H1 (cell line): ENCODE results near the gene DGKZ. TPM values are rescaled to one million over a fixed set of nuclear protein-coding genes. Genes with fewer than 3 reads are reported as not detected.
A peak's percentile ranks its signal among the peaks of the same experiment; 100 is the strongest.

Experiments used
- CTCF ChIA-PET: fragments of 300-600 bp; sonication (Branson Sonifier 250); formaldehyde crosslinking; loops from one replicate; lab custom pipeline; 2021; ENCODE audit not compliant: partially characterized antibody; lab: Charles Lee
- POLR2A ChIA-PET: fragments of 300-600 bp; sonication (Branson Sonifier 250); formaldehyde crosslinking; loops from one replicate; lab custom pipeline; 2021; ENCODE audit warnings: inconsistent platforms; ENCODE audit not compliant: partially characterized antibody; lab: Charles Lee
- DNase-seq, 2 experiments: peaks; one replicate each; pipeline versions ENCODE4 v3.0.0 to v3.0.0-alpha.2; 2010 to 2022; ENCODE audit warnings: low spot score in 2 of 2, low read depth in 1 of 2, mixed read lengths in 1 of 2
- FAIRE-seq: peaks from 2 replicates; lab custom pipeline; 2011; peaks lifted over from hg19 to GRCh38; lab: Jason Lieb, UNC
- H2AFZ ChIP-seq: 2 replicates; pipeline ENCODE4 v1.8.1; 2012; ENCODE audit warnings: low read length, inconsistent platforms
- H2AK5ac ChIP-seq: 2 replicates; pipeline ENCODE4 v1.6.1; 2013; ENCODE audit warnings: low read depth, low read length
- H2BK120ac ChIP-seq: replicated peaks from 2 replicates; pipeline ENCODE3; 2013; ENCODE audit warnings: low read depth, low read length, inconsistent platforms
- H2BK12ac ChIP-seq: 2 replicates; pipeline ENCODE4 v1.6.1; 2013; ENCODE audit warnings: low read depth, low read length
- H2BK15ac ChIP-seq: 2 replicates; pipeline ENCODE4 v1.6.1; 2013; ENCODE audit warnings: low read length
- H2BK20ac ChIP-seq: 2 replicates; pipeline ENCODE4 v1.6.1; 2013; ENCODE audit warnings: low read length
- H2BK5ac ChIP-seq: 2 replicates; pipeline ENCODE4 v1.6.1; 2013; ENCODE audit warnings: low read depth, low read length
- H3K14ac ChIP-seq: 2 replicates; pipeline ENCODE4 v1.6.1; 2013; ENCODE audit warnings: inconsistent platforms; ENCODE audit not compliant: insufficient read length
- H3K18ac ChIP-seq: 2 replicates; pipeline ENCODE4 v1.6.1; 2013; ENCODE audit warnings: low read length; ENCODE audit errors: extremely low read depth
- H3K23ac ChIP-seq: 2 replicates; pipeline ENCODE4 v1.6.1; 2013; ENCODE audit warnings: inconsistent platforms; ENCODE audit not compliant: insufficient read length
- H3K23me2 ChIP-seq: 2 replicates; pipeline ENCODE4 v1.6.1; 2013; ENCODE audit warnings: low read depth, low read length
- H3K27ac ChIP-seq: 2 replicates; pipeline ENCODE4 v1.6.1; 2011; ENCODE audit warnings: low read depth, low read length, inconsistent platforms
- H3K27me3 ChIP-seq, 4 experiments: replicated peaks in 1 of 4; 1 replicate in 1 of 4; 2 replicates in 3 of 4; pipeline versions ENCODE4 v1.6.1 to v1.8.1; 2011 to 2013; ENCODE audit warnings: low read length in 3 of 4, mild to moderate bottlenecking in 3 of 4, inconsistent platforms in 2 of 4, mixed read lengths in 2 of 4, moderate library complexity in 1 of 4; ENCODE audit not compliant: control insufficient read depth in 3 of 4, insufficient read depth in 3 of 4; ENCODE audit errors: extremely low read depth in 1 of 4
- H3K36me3 ChIP-seq, 4 experiments: 2 replicates each; pipeline versions ENCODE4 v1.6.1 to v1.8.1; 2011 to 2013; ENCODE audit warnings: mild to moderate bottlenecking in 4 of 4, low read length in 3 of 4, moderate library complexity in 2 of 4, control low read depth in 1 of 4, inconsistent platforms in 1 of 4; ENCODE audit not compliant: insufficient read depth in 4 of 4, control insufficient read depth in 2 of 4
- H3K4ac ChIP-seq: replicated peaks from 2 replicates; pipeline ENCODE3; 2013; ENCODE audit warnings: low read length, low read depth, mixed read lengths, inconsistent platforms; ENCODE audit not compliant: insufficient read length
- H3K4me1 ChIP-seq, 4 experiments: replicated peaks in 1 of 4; 1 replicate in 1 of 4; 2 replicates in 3 of 4; pipeline versions ENCODE4 v1.6.1 to v1.8.1; 2011 to 2013; ENCODE audit warnings: low read length in 3 of 4, inconsistent platforms in 2 of 4, mixed read lengths in 1 of 4; ENCODE audit not compliant: insufficient read depth in 4 of 4, control insufficient read depth in 3 of 4
- H3K4me2 ChIP-seq, 2 experiments: 2 replicates each; pipeline versions ENCODE4 v1.6.1 to v1.8.1; 2011 to 2013; ENCODE audit warnings: low read depth in 2 of 2, low read length in 2 of 2, control low read depth in 1 of 2, inconsistent platforms in 1 of 2, mild to moderate bottlenecking in 1 of 2; ENCODE audit not compliant: insufficient read depth in 1 of 2
- H3K4me3 ChIP-seq, 4 experiments: fragments of 200-600, 300-600 bp in 1 of 4; sonication (generic), shearing (Covaris generic), sonication (Bioruptor Twin) in 1 of 4; 2 replicates each; pipeline versions ENCODE4 v1.5.1 to v1.8.1; 2011 to 2016; ENCODE audit warnings: low read length in 4 of 4, low read depth in 3 of 4, control low read depth in 2 of 4, inconsistent platforms in 2 of 4, mild to moderate bottlenecking in 2 of 4, mixed read lengths in 1 of 4, moderate library complexity in 1 of 4; ENCODE audit not compliant: insufficient read depth in 2 of 4; ENCODE audit errors: extremely low read depth in 1 of 4
- H3K56ac ChIP-seq: replicated peaks from 2 replicates; pipeline ENCODE3; 2013; ENCODE audit warnings: low read depth, mild to moderate bottlenecking, mixed read lengths, low read length, inconsistent platforms; ENCODE audit not compliant: insufficient read length
- H3K79me1 ChIP-seq: 2 replicates; pipeline ENCODE4 v1.6.1; 2013; ENCODE audit warnings: low read depth, low read length, control low read depth
- H3K79me2 ChIP-seq, 2 experiments: 2 replicates each; pipeline versions ENCODE4 v1.6.1 to v1.8.1; 2012 to 2013; ENCODE audit warnings: low read length in 2 of 2, mild to moderate bottlenecking in 2 of 2, inconsistent platforms in 1 of 2; ENCODE audit not compliant: insufficient read depth in 2 of 2, control insufficient read depth in 1 of 2
- H3K9ac ChIP-seq, 4 experiments: replicated peaks in 1 of 4; 1 replicate in 1 of 4; 2 replicates in 3 of 4; pipeline versions ENCODE4 v1.6.1 to v1.8.1; 2011 to 2013; ENCODE audit warnings: low read depth in 3 of 4, low read length in 3 of 4, control low read depth in 2 of 4, mild to moderate bottlenecking in 2 of 4, moderate library complexity in 2 of 4, inconsistent platforms in 1 of 4; ENCODE audit errors: extremely low read depth in 1 of 4
- H3K9me3 ChIP-seq, 2 experiments: 2 replicates each; pipeline versions ENCODE4 v1.6.1 to v1.8.1; 2012 to 2013; ENCODE audit warnings: mild to moderate bottlenecking in 2 of 2, moderate library complexity in 2 of 2, control low read depth in 1 of 2, inconsistent platforms in 1 of 2, low read depth in 1 of 2, low read length in 1 of 2, mixed read lengths in 1 of 2; ENCODE audit not compliant: insufficient read depth in 2 of 2
- H4K20me1 ChIP-seq, 2 experiments: replicated peaks in 1 of 2; 2 replicates each; pipeline versions ENCODE3 to v1.8.1; 2011 to 2013; ENCODE audit warnings: inconsistent platforms in 2 of 2, low read length in 2 of 2, mild to moderate bottlenecking in 1 of 2; ENCODE audit not compliant: insufficient read depth in 2 of 2, control insufficient read depth in 1 of 2
- H4K5ac ChIP-seq: 2 replicates; pipeline ENCODE4 v1.6.1; 2013; ENCODE audit warnings: low read length, low read depth, mixed read lengths, inconsistent platforms; ENCODE audit not compliant: insufficient read length
- H4K8ac ChIP-seq: 2 replicates; pipeline ENCODE4 v1.8.0; 2013; ENCODE audit warnings: mild to moderate bottlenecking, moderate library complexity, low read length, inconsistent platforms; ENCODE audit not compliant: insufficient read depth; ENCODE audit errors: extremely low read depth
- H4K91ac ChIP-seq: replicated peaks from 2 replicates; pipeline ENCODE3; 2013; ENCODE audit warnings: low read length, mixed read lengths, inconsistent platforms; ENCODE audit not compliant: insufficient read length
- BACH1 ChIP-seq: IDR thresholded peaks from 2 replicates; pipeline ENCODE4 v1.6.1; 2012; ENCODE audit warnings: low read length, improper control_type of control experiment
- EP300 ChIP-seq, 2 experiments: IDR thresholded peaks; 1 replicate in 1 of 2; 2 replicates in 1 of 2; pipeline ENCODE4 v1.6.1; 2011 to 2012; ENCODE audit warnings: low read depth in 2 of 2, low read length in 2 of 2, mild to moderate bottlenecking in 2 of 2, borderline replicate concordance in 1 of 2, inconsistent platforms in 1 of 2, moderate library complexity in 1 of 2
- EZH2 ChIP-seq: fragments of 200-600 bp; sonication (generic); IDR thresholded peaks from 2 replicates; pipeline ENCODE4 v1.7.1; 2012; ENCODE audit warnings: low read depth, mild to moderate bottlenecking, moderate library complexity, low read length, inconsistent platforms; ENCODE audit not compliant: severe bottlenecking
- KDM1A ChIP-seq: fragments of 200-600, 300-600 bp; sonication (generic); IDR thresholded peaks from 2 replicates; pipeline ENCODE4 v1.7.1; 2016; ENCODE audit warnings: mild to moderate bottlenecking, low read length, borderline replicate concordance
- KDM5A ChIP-seq: fragments of 200-600 bp; IDR thresholded peaks from 2 replicates; pipeline ENCODE4 v1.7.1; 2012; ENCODE audit warnings: mild to moderate bottlenecking, low read length, inconsistent platforms, mixed read lengths
- RAD21 ChIP-seq, 2 experiments: IDR thresholded peaks in 1 of 2; conservative IDR thresholded peaks in 1 of 2; 2 replicates each; pipeline ENCODE4 v1.6.1; 2011; ENCODE audit warnings: low read depth in 2 of 2, low read length in 2 of 2, improper control_type of control experiment in 1 of 2, inconsistent platforms in 1 of 2, mild to moderate bottlenecking in 1 of 2, moderate library complexity in 1 of 2
- SAP30 ChIP-seq: fragments of 300-600 bp; sonication (generic); IDR thresholded peaks from 2 replicates; pipeline ENCODE4 v1.7.1; 2012; ENCODE audit warnings: low read length, moderate library complexity, mild to moderate bottlenecking, inconsistent platforms; ENCODE audit not compliant: insufficient read depth, insufficient replicate concordance
- SIRT6 ChIP-seq: IDR thresholded peaks from one replicate; pipeline ENCODE4 v1.7.1; 2012; ENCODE audit warnings: low read length, inconsistent platforms
- SIX5 ChIP-seq: IDR thresholded peaks from 2 replicates; pipeline ENCODE4 v1.6.1; 2011; ENCODE audit warnings: mild to moderate bottlenecking, low read depth, low read length
- SRF ChIP-seq: IDR thresholded peaks from 2 replicates; pipeline ENCODE4 v1.6.1; 2011; ENCODE audit warnings: mild to moderate bottlenecking, low read depth, low read length, moderate library complexity
- TAF7 ChIP-seq: optimal IDR thresholded peaks from 2 replicates; pipeline ENCODE3; 2011; ENCODE audit warnings: low read depth, mild to moderate bottlenecking, inconsistent platforms, low read length, moderate library complexity, borderline replicate concordance
- TBP ChIP-seq: IDR thresholded peaks from 2 replicates; pipeline ENCODE4 v1.6.1; 2011; ENCODE audit warnings: low read depth, low read length, improper control_type of control experiment
- WGBS, 2 experiments: shearing (Covaris generic) in 1 of 2; methylation state at CpG; one replicate each; pipeline versions ENCODE4 v1.1.6 to v1.1.7; 2013 to 2015; ENCODE audit warnings: low lambda C conversion rate in 2 of 2, mixed read lengths in 2 of 2, inconsistent platforms in 1 of 2, low coverage in 1 of 2, missing lambda C conversion rate in 1 of 2; ENCODE audit not compliant: insufficient replicate concordance in 2 of 2, insufficient coverage in 1 of 2, insufficient read length in 1 of 2; ENCODE audit errors: extremely low coverage in 1 of 2, missing lambda C conversion rate in 1 of 2; 5-methylcytosine and 5-hydroxymethylcytosine counted together
- polyA plus RNA-seq, 7 experiments: library from polyadenylated mRNA; depleted of rRNA in 3 of 7; stranded (reverse) in 5 of 7; unstranded in 2 of 7; fragments of >200 nt in 5 of 7; fragments of 200-250 nt in 2 of 7; gene quantifications; 1 replicate in 5 of 7; 2 replicates in 1 of 7; 4 replicates in 1 of 7; pipeline versions ENCODE4 v1.2.1 to v1.2.3, GENCODE V29; 2011 to 2013; ENCODE audit warnings: missing spikeins in 2 of 7, mixed read lengths in 2 of 7
- total RNA-seq: library from RNA; stranded (reverse); fragmentation: NEBNext Ultra II Directional; extraction: Animal tissue kit (Norgen Biotek cat#: 25700); gene quantifications from 2 replicates; pipeline ENCODE4 v1.2.1, GENCODE V29; 2021

Gene DGKZ
- total and polyA plus RNA-seq, 2 of the 8 experiments (the other 6 are each of a cell fraction or from before 2014, with no cell fraction given) = 84.4 to 184 TPM

- Histone ChIP-seq H3K56ac (no peak overlapping the region), H4K91ac (peak overlapping the region; percentile 62), H3K9me3 (no peaks in the 10 kb centered on the region), H4K5ac (no peak overlapping the region), H2BK12ac (no peak overlapping the region), H3K14ac (no peak overlapping the region), H3K23ac (no peak overlapping the region), H3K4ac (no peak overlapping the region), H3K79me1 (no peaks in the 10 kb centered on the region), H2AFZ (no peak overlapping the region), H2BK5ac (peak overlapping the region; percentile 77; the same call in 1 of the 2 replicates), H4K8ac (no peak overlapping the region), H4K20me1 (peaks cover 0 to under 1% of the 10 kb centered on the region in 2 experiments), H3K4me3 (no peak overlapping the region), H3K27ac (no peak overlapping the region), H3K18ac (no peak overlapping the region), H3K9ac (no peak overlapping the region), H3K4me1 (peaks cover 0 to 3% (median 1%) of the 10 kb centered on the region in 4 experiments; a peak in 3 of 7 replicates), H2BK20ac (no peak overlapping the region), H3K27me3 (no peaks in the 10 kb centered on the region), H2BK120ac (no peak overlapping the region), H2BK15ac (no peak overlapping the region), H3K79me2 (no peaks in the 10 kb centered on the region), H3K36me3 (peaks cover 0 to 3% (median under 1%) of the 10 kb centered on the region in 4 experiments; a peak in 2 of 8 replicates), H3K4me2 (no peak overlapping the region), H3K23me2 (no peaks in the 10 kb centered on the region), H2AK5ac (no peak overlapping the region)
- FAIRE-seq (no peak), DNase-seq (no peak)
- ChIA-PET POLR2A (no interaction called here), CTCF (interaction anchor here (0.6 to 1.2 kb wide), 2 partner anchors 9 to 61 kb away, joined by 3 read pairs; no protein-coding TSS in a partner anchor)
- 96% methylated on average over 4 of the region's 4 CpGs; no CpG with 5 or more reads in 1 of the 2 experiments for WGBS, 2 experiments
- TF ChIP-seq TBP = no peak
- no peak for TF ChIP-seq SAP30
- no peak for TF ChIP-seq EP300 (IDR thresholded peaks at IDR 0.05; ENCODE audit: borderline replicate concordance in 1 of 2, low read depth in 2 of 2, low read length in 2 of 2)
- TF ChIP-seq RAD21 (IDR thresholded peaks at IDR 0.05 in 1 of 2, conservative IDR thresholded peaks at IDR 0.05 in 1 of 2; ENCODE audit: low read depth in 2 of 2, low read length in 2 of 2) = no peak
- no peak for TF ChIP-seq SIX5
- no peak for TF ChIP-seq SIRT6
- no peak for TF ChIP-seq KDM5A
- no peak for TF ChIP-seq SRF
- TF ChIP-seq EZH2 = no peak
- TF ChIP-seq TAF7 = no peak
- no peak for TF ChIP-seq KDM1A
- no peak for TF ChIP-seq BACH1
Observed at GRCh38 chr11:46426233-46426991, 79.1 kb downstream of the DGKZ start.
